GM21619 (cell line): ENCODE results near the gene CCN6.
A peak's percentile ranks its signal among the peaks of the same experiment; 100 is the strongest.
"Not testable (repeated sequence)": the region's sequence is repeated elsewhere in the genome, so short reads cannot be mapped to it uniquely, and the experiment has no call there.

Experiments
- ATAC-seq: cut with Tn5 transposase; IDR thresholded peaks from one replicate; pipeline ENCODE4 v1.9.1; 2021; ENCODE audit not compliant: unreplicated experiment

CCN6 gene

GRCh38 chr6:112049026-112049799, 4.7 kb upstream of the CCN6 start:
- ATAC-seq = no peak

GRCh38 chr6:112049996-112050395, 3.9 kb upstream of the CCN6 start:
- no peak for ATAC-seq

GRCh38 chr6:112050429-112050828, 3.5 kb upstream of the CCN6 start:
- ATAC-seq = no peak

- ATAC-seq = not testable (repeated sequence)
Observed at GRCh38 chr6:112051251-112051740, 2.6 kb upstream of the CCN6 start.

GRCh38 chr6:112054555-112055190, 769 bp downstream of the CCN6 start:
- no peak for ATAC-seq

- ATAC-seq = no peak
Observed at GRCh38 chr6:112058243-112059032, 4.5 kb downstream of the CCN6 start.

GRCh38 chr6:112061605-112062004, 7.7 kb downstream of the CCN6 start:
- ATAC-seq = no peak

GRCh38 chr6:112062966-112063365, 9.1 kb downstream of the CCN6 start:
- no peak for ATAC-seq

GRCh38 chr6:112065426-112065986, 11.6 kb downstream of the CCN6 start:
- no peak for ATAC-seq

GRCh38 chr6:112066606-112067005, 12.7 kb downstream of the CCN6 start:
- ATAC-seq = no peak

GRCh38 chr6:112081569-112081968, 27.7 kb downstream of the CCN6 start:
- ATAC-seq = no peak

GRCh38 chr6:112085286-112086065, 31.6 kb downstream of the CCN6 start:
- no peak for ATAC-seq

GRCh38 chr6:112086744-112087135, 32.8 kb downstream of the CCN6 start:
- peak; percentile 34 for ATAC-seq

GRCh38 chr6:112087136-112087911, 33.4 kb downstream of the CCN6 start, which contains the start of the genes FAM229B and TUBE1:
Gene FAM229B, plus strand, starts transcription at chr6:112087591. Its CDS starts 11,693 bp downstream, at chr6:112099284.
Gene TUBE1, minus strand, starts transcription at chr6:112087482. Its CDS starts 48 bp downstream, at chr6:112087434.
- ATAC-seq = peak; percentile 97

GRCh38 chr6:112087916-112088315, 34.0 kb downstream of the CCN6 start:
- no peak for ATAC-seq

- no peak for ATAC-seq
Observed at GRCh38 chr6:112096901-112097300, 43.0 kb downstream of the CCN6 start.

- ATAC-seq = no peak
Observed at GRCh38 chr6:112100561-112100960, 46.7 kb downstream of the CCN6 start.

GRCh38 chr6:112106026-112106425, 52.1 kb downstream of the CCN6 start:
- not testable (repeated sequence) for ATAC-seq

GRCh38 chr6:112106562-112106961, 52.7 kb downstream of the CCN6 start:
- no peak for ATAC-seq
